ENCODE results near the gene PTPRZ1.

Gene PTPRZ1

DNA sequence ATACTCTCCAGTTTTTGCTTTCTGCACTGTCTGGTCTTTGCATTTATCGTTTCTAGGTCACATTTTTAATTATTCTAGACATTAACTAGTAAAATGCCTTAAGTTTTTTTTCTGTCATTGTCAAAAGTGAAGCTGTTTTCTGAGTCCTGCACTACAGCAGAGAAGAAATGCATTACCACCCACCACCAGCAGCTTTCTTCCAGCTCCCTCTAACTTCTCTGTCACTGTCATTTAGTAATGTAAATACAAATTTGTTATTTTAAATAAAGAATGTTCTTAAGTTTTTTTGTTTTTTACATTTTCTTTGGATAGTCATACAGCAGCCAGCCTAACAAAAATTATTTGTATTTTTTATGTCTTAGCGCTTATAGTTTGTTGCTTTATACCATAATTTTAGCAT is 18.8 kb downstream of the PTPRZ1 start:
- DNase-seq (ENCODE audit: low spot score), result no peak

DNA sequence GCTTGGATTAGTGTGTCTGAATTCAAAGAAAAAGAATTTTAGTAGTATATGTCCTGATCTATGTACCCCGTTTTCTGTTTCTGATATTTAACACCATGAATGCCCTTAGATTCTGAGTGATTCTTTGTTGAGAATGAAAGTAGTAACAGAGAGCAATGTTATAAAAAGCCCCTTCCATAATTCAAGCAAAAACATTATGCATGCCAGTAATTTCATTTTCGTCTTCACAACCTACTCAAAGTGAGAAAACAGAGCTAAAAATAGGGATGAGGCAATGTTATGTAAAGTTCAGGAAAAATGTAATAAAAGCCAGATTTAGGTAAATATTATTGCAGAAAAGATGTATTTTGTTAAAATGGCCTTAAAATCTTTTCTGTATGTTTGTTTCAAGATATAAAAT is 28.1 kb downstream of the PTPRZ1 start:
- no peak for DNase-seq (ENCODE audit: low spot score)

DNA sequence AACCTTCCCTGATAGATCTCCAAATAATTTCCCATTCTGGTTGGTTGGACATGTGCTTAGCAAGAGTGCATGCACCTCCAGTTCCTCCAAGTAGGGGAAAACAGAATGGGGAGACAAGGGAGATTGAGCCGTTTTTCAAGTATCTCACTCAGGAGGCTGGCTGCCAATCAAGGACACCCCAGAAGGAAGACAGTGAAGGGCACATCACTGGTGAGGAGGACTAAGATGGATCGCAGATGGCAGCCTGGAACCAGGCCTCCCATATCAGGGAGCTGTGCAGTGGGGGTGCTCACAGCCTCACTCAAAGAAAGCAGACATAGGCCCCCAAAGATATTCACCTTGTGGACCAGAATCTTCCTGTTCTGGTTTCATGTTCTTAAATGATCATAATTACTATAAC is 31.2 kb downstream of the PTPRZ1 start:
- no peak for DNase-seq (ENCODE audit: low spot score)

DNA sequence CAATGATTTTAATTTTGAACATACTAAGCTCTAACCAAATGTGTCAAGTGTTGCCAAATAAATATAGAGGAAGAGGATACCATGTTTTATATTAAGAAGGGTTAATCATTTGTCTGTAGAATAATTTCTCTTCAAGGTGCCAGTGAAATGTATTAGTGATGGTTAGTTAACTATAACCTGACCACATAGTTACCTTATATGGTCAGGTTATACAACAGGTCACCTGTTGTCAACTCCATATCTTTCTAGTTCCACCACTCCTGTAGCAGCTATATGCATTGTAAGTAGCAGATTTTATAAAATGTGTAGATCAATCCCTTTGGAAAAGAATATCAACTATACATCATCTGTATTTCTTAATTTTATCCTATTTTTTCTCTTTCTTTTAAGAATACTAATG is 35.1 kb downstream of the PTPRZ1 start:
- DNase-seq (ENCODE audit: low spot score), result no peak

DNA sequence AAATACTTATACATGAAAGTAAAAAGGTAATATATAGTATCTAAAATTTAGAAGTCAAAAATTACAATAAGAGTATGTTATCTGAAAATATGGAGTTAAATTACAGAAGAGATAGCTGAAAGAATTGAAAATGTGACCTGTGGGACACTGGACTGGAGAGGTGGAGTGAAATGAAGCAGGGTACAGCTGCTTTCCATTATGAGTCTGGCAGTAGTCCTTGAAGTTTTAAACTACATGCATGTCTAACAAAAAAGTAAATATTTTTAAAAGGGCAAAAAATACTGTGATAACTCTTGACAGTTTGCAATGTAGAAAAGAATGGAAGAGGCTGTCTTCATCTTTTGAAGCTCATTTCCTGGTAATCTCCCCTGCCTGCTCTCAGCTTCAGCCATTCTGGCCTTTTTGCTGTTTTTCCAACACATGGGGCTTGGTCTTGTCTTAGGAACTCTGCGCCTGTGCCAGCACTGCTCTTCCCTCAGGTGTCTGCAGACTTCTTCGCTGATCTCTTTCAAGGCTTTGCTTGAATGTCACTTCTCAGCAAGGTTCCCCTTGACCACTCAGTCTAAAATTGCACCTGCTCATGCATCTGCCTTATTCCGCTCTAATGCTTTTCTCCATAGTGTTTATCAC is 36.9 kb downstream of the PTPRZ1 start:
- DNase-seq (ENCODE audit: low spot score), result no peak

DNA sequence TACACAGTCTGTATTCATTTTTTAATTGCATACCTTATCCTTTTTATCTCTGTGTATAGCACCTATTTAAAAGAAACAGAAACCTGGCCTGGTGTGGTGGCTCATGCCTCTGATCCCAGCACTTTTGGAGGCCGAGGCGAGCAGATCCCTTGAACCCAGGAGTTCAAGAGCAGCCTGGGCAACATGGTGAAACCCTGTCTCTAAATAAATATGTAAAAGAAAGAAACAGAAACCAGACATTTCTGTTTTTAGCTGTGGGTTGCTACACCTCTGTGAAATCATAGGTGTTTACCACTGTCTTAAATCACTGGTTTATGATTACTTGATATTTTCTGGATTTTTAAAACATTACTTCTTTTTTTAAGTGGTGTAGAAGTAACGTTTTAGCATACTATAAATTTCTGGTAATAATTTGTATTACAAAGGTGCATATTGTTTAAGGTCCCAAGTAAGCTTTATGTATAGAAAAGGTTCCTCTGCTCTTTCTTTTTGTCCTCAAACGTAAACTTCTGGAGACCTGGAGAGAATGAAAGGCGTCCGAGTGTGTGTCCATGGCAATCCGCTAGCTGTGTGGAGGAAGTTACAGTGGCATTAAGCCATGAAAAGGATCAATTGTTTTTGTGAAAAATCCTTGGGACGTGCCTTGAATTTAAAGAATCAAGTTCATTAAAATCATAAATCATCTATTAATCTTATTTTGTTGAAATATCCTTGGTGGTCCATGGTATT is 41.1 kb downstream of the PTPRZ1 start:
- no peak for DNase-seq (ENCODE audit: low spot score)

DNA sequence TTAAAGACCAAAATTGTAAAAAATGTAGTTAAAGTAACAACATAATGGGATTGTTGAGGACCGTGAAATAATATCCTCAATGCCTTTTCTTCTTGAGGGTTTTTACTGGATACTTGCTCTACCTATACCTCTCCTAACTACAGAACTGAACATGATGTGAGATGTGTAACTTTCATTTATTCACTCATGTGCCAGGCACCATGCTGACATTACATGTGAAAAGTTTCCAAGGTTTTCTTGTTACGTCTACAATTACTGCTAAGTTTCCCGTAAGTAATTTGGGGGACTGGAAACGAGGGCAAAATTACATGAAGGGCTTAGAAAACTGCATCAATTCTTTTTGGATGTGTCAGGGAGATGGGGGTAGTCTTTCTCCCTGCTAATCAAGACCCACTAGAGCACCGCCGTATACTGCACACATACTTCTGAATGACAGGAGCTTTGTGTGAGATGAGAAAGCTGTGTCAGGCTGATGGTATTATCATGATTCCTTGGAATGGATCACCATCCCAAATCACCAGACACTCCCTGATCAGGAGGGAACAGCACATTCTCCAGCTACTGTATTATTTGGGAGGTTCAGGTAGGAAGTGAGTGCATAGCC is 41.8 kb downstream of the PTPRZ1 start:
- DNase-seq (ENCODE audit: low spot score), result no peak

DNA sequence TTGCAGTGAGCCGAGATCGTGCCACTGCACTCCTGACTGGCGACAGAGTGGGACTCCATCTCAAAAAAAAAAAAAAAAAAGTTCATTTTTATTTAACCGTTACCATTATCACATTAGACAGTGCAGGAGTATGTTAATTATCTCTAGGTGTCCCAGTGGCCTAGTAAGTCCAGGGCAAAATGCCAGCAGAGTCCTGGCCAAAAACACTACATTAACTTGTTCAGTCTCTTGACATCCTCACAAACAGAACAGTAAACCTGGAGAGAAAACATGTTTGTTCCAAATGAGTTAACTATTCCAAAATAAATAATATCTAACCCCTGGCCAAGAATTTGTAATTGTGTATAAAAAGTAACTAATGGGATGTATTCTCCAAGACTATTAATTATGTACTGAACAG is 43.2 kb downstream of the PTPRZ1 start:
- no peak for DNase-seq (ENCODE audit: low spot score)

DNA sequence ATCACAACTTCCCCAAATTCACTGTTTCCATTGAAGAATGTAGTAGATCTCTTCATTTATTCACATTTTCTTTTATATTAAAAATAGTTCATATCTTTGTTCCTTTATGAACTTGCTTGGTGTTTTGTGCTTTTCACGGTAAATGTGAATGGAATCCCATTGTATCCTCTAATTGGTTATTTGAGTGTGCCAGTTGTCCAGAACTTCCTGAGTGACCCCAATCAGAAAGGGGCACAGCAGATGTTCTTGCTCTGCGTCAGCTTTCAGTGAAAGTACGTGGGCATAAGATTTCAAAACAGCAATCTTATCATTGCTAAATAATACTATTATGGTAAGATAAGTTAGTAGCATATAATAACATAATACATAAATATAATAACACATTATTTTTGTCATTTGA is 47.0 kb downstream of the PTPRZ1 start:
- DNase-seq (ENCODE audit: low spot score), result no peak

DNA sequence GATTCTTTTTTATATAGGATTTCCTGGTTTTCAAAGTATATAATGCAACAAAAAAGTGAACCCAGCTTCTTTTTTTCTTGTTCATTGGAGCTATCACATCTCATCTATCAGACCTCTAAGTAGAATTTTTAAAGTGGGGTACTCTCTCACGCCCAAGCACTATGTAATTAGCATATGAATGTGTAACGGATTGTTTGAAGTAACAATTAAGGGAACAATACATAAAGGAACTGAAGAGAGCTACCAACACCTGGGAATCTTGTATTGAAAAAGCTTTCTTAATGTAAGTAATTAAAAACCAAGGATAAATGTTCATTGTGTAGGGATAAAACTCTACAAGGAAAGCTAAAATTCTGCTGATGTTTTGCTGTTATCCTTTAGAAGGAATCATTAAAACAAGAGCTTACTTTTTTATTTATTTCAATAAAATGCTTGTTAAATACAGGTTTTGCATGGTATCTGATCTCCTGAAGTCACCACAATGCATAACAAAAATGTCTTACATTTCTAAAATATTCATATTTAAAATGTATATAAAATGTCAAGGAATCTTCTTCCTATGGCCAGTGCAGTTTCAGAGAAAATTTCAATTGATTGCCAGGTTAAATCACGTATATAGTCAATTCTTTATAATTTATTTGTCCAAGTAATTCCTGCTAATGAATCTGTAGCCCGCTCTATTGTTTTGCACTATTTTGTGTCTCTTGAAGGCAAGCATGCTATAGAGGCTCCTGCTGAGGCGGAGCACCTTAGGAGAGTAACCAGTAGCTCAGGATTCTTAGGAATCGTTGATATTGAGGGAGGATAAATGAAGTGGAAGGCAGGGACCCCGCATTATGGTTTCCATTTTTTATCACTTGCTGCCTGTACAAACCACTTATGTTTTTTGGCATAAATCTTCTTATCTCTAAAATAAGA is 51.6 kb downstream of the PTPRZ1 start:
- no peak for DNase-seq (ENCODE audit: low spot score)

DNA sequence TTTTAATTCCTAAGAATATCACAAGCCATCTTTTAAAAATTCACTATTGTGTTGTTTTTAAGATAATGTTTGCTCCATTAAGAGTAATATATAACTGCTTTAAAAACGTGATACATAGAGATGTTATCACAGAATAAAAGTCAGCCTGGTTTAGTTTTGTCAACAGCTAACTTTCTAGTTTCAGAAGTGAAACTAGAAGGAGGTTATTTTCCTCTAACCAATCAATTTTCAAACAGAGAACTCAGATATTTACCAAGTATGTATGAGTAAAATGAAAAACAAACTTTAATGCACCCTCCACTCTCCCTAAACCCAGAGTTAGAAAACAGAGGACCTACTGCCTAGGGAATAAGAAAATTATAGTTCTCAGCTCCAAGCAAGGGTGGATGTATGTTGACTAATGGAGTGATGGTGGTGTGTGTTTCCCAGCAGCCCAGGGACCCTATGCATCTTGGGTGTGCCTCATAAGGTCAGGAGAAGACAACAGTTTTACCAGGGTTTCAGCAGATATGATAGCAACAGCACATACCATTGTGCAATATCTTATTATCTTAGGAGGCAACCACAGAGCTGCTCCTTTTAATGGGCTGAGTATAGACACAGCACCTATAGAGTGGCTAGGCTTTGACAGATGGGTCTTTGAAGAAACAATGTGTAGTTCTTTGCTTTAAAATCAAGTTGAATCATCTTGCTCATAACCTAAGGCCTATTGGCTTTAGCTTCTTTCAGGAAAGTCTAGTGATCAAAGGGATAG is 58.4 kb downstream of the PTPRZ1 start:
- DNase-seq (ENCODE audit: low spot score), result no peak

DNA sequence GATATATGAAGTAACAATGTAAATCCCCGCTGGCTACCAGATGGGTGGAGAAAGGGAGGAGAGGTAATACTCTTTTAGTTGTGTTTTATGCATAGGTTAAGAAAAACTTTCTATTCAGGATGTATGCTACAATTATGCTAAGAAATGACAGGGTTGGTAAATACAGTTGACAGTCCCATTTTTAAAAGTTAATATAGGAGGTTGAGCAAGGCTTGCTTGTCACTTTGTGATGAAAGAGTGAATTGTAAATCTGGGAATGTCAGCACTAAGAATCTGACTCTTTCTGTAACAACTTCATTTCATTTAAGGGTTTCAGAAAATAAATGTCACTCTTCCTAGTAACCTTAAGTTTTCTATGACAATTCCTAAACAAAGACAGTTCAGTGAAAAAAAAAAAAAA is 59.8 kb downstream of the PTPRZ1 start:
- no peak for DNase-seq (ENCODE audit: low spot score)

DNA sequence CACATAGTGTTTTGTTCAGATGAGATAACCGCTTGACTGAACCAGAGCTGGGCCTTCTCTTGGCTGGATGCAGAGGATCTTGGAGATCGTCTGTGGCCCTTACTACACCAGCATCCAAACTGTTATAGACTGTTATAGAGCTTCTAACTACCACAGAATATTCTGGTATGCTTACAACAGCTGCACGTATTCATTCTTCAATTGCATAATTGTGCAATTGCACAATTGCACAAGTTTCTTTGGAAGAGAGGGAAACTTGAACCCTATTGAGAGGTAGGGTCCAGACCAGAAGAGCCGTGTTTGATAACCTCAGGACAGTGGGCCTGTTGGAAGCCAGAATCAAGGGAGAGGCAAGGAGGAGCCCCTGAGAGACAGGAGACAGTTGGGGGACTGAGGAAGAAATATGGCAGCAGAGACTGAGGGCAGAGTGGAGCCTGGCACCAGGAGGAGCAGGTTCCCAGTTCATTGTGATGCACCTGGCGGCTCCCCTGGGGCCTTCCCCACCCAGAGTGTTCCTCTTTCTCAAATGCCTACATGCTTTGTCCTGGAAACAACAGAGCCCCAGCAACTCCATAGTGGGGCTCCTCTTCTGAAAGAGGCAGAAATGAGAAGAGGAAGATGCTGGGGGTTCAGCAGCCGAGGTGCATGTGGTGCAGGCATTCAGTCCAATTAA is 64.1 kb downstream of the PTPRZ1 start:
- no peak for DNase-seq (ENCODE audit: low spot score)

DNA sequence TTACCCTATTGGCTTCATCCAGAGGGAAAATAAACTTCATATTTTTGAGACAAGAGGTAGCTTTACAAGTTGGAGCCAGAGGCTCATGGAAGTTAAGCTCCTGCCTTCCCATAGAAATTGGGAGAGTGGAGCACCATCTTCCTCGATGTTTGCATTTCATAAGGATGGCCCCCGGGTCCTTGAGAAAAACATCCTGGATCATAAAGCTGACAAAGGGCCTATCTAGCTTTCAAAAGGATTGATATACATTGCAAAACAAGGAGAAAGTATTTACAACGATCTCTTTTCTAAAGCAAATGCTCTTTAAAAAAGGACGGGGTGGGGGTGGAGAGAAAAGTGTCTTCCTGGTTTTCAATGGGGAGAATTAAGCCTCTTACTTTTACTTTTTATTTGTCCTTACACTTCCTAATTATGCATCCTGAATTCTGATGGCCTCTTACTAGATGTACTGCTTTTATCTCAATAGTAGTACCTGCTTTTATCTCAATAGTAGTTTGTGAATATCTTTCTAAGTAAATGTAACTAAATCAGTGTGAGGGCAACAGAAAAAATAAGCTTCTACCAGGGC is 65.6 kb downstream of the PTPRZ1 start:
- DNase-seq (ENCODE audit: low spot score), result no peak

DNA sequence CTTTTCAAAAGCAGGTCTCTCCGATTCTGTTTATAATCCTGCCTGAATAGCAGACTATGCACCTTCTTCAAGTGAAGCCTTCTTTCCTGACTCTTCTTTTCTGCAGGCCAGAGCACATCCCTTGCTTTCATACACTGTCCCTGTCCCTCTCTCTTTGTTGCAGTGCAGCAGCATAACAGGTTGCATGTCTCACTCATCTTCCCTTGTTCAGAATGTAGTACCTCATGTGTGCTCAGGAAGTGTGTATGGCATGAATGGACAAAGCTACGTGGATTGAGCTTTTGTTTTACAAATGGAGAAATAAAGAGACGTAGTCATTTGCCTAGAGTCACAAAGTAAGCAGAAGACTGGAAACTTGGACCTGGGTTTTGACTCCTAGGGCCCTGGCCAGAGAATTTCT is 68.0 kb downstream of the PTPRZ1 start:
- DNase-seq (ENCODE audit: low spot score), result no peak

DNA sequence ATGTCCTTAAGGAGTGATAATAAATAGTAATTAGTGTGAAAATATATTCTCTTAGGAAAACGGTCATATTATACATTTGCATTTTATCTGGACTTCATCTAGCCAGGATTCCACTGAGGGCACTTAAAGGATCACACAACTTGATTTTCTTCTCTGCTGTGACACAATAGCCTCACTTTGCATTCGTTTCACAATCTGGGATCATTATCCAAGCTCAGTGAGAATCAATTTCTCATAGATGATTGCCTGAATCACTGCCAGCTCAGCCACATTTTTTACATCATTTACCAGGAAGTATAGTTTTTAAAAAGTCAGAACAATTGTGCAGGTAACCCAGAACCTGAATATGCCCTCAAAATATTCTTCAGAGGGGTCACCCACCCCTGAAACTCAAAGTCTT is 68.9 kb downstream of the PTPRZ1 start:
- DNase-seq (ENCODE audit: low spot score), result no peak

DNA sequence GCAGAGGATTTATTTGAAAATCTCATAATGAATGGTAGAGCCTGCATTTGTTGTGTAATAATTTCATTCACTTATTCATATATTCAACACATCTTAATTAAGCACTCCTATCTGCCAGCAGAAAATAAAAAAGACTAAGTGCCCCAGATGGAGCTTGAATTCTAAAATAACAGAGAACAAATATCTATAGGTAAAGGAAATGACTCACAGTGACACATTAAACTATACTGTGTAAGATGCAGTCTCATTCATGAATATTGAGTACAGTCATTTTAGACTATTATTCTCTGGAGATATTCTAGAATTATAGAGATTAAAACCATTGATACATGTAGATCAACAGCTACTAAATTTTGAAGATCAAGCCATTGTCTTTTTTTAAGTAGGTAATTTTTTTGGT is 72.1 kb downstream of the PTPRZ1 start:
- no peak for DNase-seq (ENCODE audit: low spot score)

DNA sequence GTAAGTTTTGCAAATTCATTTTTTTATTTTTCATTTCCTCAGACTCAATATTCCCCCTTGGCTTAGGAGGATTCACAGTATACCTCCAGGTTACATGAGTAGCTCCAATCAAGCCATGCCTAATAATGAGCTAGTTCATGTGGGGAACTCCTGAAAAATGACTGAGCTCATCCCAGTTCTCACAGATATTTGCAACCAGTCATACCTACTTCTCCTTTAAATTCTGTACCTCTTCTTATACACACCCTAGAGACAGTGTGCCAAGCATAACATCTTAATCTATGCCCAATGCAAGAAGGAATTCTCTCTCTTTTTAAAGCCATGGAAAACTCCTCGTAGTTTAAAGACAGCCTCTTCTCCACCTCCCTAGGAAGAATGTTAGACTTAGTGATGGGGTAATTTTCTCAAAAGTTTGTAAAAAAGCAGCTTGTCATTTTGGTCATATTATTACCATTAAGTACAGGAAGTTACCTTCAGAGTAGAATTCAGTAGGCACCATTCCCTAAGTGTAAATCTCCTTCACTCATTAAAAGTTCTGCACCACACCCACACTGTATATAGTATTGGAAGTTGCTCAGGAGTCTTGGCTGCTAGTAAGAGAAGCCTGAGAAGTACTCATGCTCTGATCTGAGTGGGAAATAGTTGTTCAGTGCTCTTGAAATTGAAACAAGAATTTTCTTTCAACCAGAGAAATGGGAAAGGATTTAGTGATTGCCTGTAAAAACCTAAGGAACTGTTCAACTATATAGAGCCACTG is 72.7 kb downstream of the PTPRZ1 start:
- no peak for DNase-seq (ENCODE audit: low spot score)

DNA sequence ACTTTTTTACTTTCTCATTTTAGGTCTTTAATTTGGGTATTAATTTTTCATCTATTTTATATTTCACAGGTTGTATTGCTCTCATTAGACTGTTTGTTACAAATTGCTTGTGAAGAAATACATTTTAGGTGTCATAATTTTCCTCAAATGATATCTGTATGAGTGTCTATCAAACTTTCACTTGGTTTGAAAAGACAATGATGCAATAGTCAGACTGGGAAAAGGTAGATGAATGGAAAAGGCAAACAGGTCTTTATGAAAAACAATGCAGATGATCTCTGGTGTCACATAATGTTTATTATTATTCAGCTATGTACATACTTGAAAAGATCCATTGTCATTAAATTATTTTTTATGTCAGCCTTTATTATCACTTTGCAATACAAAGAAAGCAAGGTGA is 80.2 kb downstream of the PTPRZ1 start:
- no peak for DNase-seq (ENCODE audit: low spot score)

DNA sequence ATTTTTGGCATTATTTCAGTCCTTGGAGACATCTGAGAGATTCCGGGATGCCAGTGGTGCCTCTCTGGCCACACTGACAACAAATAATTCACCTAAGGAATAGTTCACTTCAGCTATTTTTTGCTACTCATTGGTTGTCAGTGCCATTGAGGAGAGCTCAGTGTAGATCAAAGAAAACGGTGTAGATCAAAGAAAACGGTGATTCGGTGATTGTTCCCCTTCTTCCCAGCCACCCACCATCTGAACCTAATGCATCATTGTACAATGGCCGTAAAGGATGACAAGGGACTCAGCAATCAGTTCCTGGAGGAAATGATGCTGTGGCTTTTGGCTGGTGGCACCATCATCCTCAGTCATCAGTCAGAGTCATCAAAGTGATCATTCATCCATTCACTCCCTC is 80.6 kb downstream of the PTPRZ1 start:
- no peak for DNase-seq (ENCODE audit: low spot score)

Data from putamen (tissue), 1 donor.